Stimulated activated naive CD4-positive, alpha-beta T cell treated with Interleukin-2 at 50 U/mL for 16 hours (primary cell): ENCODE data around the gene MORN5.

ENCODE experiments used
- DNase-seq: peaks from one replicate; lab custom pipeline; 2025; lab: John Stamatoyannopoulos, UW

MORN5 gene

DNA sequence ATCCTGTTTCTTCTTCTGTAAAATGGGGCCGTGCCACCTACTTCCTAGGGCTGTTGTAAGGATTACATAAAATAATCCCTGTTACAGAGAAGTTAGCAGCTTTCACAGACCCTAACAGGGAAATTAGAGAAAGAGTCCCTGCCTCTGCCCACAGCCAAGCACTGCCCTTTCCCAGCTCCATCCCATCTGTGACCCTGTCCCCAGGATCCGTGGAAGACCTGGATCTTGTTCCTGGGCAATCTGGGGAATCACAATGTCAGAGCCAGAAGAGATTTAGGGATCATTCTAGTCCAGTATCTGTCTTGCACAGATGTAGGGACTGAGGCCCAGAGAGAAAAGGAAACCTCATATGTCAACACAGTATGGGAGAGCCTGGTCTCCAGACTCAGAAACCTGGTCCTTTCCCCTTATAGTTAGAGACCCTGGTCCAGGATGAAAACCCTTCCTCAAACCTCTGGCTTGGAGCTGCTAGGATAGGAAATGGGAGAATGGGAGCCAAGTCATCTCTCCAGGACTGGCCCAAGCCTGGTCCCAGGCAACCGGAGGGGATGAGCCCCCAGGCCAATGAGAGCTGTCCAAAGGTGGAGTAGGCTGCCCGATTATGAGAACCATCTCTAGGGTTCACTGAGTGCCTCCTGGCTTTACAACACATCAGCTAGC is 56.6 kb downstream of the MORN5 start:
- DNase-seq: no peak

GRCh38 chr9:122216798-122217418 is 57.2 kb downstream of the MORN5 start:
- no peak for DNase-seq

GRCh38 chr9:122217640-122218039 is 57.9 kb downstream of the MORN5 start:
- DNase-seq: no peak

DNA sequence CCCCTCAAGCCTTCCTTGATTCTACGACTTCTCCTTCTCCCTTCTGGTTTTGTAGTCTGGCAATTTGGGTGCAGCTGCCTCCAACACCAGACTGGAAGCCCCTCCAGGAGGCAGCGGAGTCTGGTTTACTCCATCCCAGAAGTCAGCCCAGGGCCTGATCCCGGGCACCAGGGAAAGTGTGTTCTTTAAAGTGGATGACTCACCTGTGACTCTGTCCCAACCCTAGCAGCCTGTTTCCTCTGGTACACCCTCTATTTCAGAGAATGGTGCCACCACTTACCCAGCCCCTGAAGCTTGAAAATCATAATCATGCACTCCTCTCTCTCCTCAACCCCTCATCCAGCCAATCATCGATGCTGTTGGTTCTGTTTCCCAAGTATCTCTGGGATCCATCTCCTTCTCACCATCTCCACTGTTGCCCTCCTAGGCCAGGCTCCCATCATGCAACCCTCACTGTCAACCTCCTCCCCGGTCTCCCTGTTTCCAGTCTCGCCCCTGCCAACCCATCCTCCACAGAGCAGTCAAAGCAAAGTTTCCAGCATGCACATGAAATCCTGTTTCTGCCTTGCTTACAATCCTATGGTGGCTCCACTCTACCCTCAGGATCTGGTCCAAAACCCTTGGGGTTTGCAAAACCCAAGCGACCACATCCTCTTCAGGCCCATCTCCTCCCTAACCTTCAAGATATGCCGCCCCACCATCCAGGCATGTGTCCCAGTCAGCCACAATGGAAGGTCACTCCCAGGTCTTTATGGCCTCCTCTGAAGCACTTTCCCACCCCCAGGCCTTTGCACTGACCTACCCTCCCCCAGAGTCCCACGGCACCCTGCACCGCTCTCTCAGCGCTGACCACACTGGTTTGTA is 58.6 kb downstream of the MORN5 start:
- no peak for DNase-seq

DNA sequence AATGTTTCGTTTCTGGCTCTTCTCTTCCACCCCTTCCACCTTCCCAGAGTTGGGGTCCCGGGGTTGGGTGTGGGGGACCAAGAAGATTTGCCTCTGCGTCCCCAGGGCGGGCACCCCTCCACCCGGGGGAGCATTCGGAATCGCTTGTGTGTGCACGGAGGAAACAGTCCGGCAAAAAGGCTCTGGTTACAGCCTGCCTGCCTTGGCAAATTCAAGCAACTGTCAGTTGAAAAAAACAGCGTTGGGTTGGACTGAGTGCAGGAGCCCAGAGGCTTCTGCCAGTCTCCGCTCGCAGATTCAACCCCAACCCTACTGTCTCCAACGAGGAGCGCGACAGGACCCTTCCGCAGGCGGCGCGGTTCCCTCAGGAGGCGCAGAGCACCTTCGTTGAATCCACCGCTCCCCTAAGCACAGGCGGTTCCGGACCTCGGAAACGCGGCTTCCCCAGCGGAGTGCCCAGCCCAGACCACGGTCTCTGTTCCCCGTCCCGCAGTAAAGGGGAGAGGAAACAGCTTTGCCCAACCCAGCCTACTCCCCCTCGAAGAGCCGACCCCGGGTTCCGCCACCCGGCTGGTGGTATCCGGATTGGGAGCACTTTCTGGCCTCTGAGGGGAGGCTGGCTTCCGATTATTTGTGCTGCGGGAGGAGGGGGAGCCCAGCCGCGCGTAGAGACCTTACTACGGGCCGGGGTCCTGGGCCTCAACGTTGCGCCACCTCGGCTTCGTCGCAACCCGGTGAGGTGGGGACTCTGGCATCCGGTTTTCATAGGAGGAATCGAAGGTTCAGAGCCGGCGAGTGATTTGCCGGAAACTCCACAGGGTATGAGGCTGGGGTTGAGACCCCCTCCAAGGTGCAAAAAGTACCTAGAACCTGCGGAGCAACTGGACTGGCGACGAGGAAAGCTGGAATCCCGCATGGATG is 59.5 kb downstream of the MORN5 start:
- no peak for DNase-seq

DNA sequence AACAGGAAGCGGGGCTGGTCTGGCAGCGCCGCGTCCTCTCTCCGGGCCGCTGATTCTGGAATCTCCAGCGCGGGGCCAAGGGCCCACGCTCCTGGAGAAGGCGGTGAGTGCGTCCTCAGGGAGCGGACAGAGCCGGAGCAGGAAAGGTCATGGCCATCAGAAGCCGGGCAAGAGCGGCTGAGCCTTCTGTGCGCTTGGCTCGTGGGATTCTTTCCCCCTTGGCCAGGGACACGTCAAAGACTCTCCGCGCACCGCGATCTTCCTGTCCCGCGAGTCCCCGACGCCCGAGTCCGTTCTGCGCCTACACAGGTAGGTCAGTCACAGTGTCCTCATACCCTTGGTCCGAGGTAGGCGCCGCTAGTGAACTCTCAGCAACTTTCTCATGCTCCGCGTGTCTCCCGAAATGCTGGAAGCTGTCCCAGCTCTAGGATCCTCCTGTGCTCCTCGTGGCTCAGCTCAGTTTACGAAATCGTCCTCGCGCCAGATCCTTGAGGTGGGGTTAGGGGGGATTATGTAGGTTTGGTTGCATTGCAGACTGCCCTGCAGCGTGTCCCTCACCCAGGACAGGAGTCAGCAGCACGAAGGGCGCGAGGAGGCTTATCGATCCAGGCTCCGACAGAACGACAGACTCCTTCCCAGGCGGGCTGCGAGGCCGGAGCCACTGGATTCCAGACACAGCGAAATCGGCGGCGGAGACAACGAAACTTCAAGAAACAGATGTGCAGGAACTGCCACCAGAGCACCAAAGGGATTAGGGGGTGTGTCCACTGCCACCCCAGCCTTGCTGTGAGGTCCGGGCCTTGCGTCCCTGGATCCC is 60.4 kb downstream of the MORN5 start:
- DNase-seq: no peak

GRCh38 chr9:122220673-122221182 is 61.0 kb downstream of the MORN5 start:
- DNase-seq: no peak

GRCh38 chr9:122221183-122221811 is 61.6 kb downstream of the MORN5 start:
- DNase-seq: no peak

- no peak for DNase-seq
Measured at GRCh38 chr9:122222791-122223190, 63.1 kb downstream of the MORN5 start.

DNA sequence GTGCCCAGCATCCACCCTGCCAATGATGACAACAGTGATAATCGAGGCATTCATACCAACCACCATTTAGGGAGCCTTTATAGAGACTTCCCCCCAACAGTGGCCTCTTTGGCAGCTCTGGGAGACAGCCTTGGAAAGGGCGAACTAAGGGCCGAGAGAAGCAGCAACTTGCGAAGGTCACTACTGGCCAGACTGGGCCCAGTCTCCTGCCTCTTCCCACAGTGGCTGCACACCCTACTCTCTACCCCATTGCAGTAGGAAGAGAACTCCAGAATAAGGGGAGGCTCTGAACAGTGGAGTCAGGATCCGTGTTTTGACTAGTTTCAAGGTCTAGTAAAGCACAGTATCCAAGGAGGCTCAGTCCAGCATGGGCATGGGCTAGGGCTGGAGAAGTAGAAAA is 63.7 kb downstream of the MORN5 start:
- DNase-seq: no peak

GRCh38 chr9:122225312-122226141 is 65.8 kb downstream of the MORN5 start:
- DNase-seq: no peak

- DNase-seq: no peak
Measured at GRCh38 chr9:122226142-122226757, 66.5 kb downstream of the MORN5 start.

DNA sequence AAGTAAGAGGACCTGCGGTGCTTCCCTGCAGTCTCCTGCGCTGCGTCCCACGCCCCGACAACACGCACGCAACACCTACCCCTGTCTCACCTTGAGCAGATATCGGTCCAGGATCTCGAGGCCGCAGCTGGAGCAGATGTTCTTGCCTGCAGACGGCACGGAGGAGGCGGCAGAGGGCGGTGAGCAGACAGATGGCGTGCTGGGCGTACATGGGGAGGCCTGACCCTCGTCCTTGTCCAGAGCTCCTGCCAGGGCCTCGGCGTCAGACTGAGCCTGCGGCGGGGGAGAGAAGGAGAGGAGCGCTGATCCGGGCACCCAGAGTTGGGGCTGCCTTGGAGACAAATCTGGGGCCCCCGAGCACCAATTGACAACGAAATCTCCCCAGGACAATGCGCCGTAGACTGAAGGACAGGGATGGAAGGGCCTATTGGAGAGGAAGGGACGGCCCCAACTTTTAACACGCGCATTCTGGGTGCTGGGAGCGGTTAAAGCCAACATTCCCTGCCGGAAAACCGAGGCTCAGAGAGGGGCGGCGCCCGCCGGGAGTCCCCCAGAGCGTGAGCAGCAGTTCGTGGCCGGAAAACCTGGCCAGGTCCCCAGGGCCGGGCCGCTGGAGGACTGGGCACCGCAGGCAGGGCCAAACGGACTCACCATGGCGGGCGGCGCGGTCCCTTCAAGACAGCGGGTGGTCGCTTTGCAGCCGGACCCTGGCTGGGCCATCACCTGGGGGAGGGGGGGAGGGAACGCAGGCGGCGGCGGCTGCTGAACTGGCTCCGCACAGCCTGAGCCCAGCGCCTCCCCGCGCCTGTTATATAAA is 67.3 kb downstream of the MORN5 start:
- DNase-seq: no peak

DNA sequence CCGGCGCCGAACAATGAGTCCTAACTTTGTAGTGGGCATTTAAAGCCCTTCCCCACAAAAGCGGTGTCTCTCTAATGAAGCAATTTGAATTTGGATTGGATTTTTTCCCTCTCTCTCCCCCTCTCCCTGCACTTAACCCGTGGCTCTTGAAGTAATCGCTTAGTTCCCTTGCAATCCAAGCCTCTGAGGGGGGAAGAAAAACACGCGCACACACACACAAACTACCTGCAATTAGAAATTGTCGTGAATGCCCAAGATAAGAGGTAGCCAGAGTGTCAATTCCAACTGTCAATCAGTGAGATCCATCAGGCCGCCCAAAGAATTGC is 67.8 kb downstream of the MORN5 start:
- no peak for DNase-seq

DNA sequence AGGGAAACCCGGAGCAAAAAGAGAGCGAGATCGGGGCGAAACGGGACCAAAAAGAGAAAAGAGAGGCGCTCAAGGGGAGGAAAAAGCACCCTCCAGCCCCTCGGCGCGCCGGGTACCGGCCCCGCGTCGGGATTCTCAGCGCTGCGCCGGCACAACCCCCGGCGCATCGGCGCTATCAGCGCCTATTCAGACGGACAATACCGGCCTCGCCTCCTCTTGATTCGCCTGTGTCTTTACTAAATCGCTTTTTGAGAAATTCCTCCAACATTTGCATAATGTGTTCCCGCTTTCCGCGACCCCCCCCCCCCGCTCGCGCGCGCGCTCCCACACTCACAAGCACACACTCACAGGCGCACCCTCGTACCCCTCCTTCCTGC is 68.5 kb downstream of the MORN5 start:
- no peak for DNase-seq

- no peak for DNase-seq
Measured at GRCh38 chr9:122228568-122229484, 69.1 kb downstream of the MORN5 start, which contains the start of gene LHX6. TSS of gene LHX6 (minus strand) at chr9:122228957. CDS start at chr9:122228740, 217 bp downstream.

GRCh38 chr9:122229485-122229837 is 69.8 kb downstream of the MORN5 start:
- DNase-seq: no peak
